ENCODE results near the gene AMPH. TPM values are rescaled to one million over a fixed set of nuclear protein-coding genes. Genes with fewer than 3 reads are reported as not detected.

Gene AMPH
- total RNA-seq, 6 experiments from 2014 or later, result 4.5 to 6.2 (median 5.8) TPM

DNA sequence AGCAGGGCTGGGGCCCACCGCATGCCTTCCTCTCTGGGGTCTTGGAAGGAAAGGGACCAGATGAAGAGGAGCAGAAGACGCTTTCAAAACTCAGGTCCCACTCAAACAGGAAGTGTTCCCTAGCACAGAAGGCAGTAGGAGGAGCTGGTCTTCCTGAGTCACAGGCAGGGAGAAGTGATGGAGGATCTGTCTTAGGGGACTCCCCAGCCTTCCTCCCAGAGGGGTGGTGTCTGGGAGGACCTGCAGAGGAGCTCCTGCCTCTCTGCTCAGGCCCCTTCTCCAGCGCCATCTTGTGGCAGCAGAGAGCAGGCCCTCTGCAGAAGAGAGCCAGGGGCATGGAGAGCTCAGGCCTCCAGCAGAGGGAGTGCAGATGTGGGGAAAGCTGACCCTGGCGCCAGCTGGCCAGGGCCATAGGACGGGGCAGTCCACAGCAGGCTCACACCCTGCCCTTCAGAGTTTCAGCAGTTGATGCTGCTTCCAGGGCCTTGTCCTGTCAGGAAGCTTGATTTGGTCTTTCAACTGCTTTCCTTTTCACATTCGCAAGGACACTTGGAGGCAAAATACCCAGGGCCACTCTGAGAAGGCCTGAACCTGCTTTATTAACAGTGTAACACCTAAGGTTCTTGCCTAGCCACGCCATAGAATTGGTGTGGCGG, 295.6 kb downstream of the AMPH start:
- H3K4me3 Mint-ChIP-seq, result peak overlapping the region; percentile 69; the same call in 1 of the 2 replicates

GRCh38 chr7:38335128-38335491, 296.1 kb downstream of the AMPH start:
- peak overlapping the region; percentile 55; the same call in 1 of the 2 replicates for H3K27ac Mint-ChIP-seq
- DNase-seq, result no peak
- peak overlapping the region; percentile 69; the same call in 1 of the 2 replicates for H3K4me3 Mint-ChIP-seq
- H3K9me3 Mint-ChIP-seq, result no peaks in the 10 kb centered on the region
- TF ChIP-seq, protein P1, sequence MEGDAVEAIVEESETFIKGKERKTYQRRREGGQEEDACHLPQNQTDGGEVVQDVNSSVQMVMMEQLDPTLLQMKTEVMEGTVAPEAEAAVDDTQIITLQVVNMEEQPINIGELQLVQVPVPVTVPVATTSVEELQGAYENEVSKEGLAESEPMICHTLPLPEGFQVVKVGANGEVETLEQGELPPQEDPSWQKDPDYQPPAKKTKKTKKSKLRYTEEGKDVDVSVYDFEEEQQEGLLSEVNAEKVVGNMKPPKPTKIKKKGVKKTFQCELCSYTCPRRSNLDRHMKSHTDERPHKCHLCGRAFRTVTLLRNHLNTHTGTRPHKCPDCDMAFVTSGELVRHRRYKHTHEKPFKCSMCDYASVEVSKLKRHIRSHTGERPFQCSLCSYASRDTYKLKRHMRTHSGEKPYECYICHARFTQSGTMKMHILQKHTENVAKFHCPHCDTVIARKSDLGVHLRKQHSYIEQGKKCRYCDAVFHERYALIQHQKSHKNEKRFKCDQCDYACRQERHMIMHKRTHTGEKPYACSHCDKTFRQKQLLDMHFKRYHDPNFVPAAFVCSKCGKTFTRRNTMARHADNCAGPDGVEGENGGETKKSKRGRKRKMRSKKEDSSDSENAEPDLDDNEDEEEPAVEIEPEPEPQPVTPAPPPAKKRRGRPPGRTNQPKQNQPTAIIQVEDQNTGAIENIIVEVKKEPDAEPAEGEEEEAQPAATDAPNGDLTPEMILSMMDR (IDR thresholded peaks at IDR 0.05), result no peak
- peaks cover 16% of the 10 kb centered on the region for H3K4me1 Mint-ChIP-seq (ENCODE audit: low read depth)
- H3K36me3 Mint-ChIP-seq (ENCODE audit: low read depth), result no peaks in the 10 kb centered on the region
- H3K27me3 Mint-ChIP-seq (ENCODE audit: insufficient read depth), result peaks cover 7% of the 10 kb centered on the region

More for the DNA sequence above, 295.6 kb downstream of the AMPH start:
- Mint-ChIP-seq H3K9me3 (no peaks in the 10 kb centered on the region), H3K27ac (peak overlapping the region; percentile 55; the same call in 1 of the 2 replicates), H3K27me3 (ENCODE audit: insufficient read depth) (peaks cover 7% of the 10 kb centered on the region), H3K4me1 (ENCODE audit: low read depth) (peaks cover 16% of the 10 kb centered on the region), H3K36me3 (ENCODE audit: low read depth) (no peaks in the 10 kb centered on the region)
- DNase-seq, result peak; percentile 86
- TF ChIP-seq, protein P1 (IDR thresholded peaks at IDR 0.05), result peak; percentile 96

GRCh38 chr7:38334163-38334562, 297.0 kb downstream of the AMPH start:
- peaks cover 16% of the 10 kb centered on the region for H3K4me1 Mint-ChIP-seq (ENCODE audit: low read depth)
- DNase-seq, result no peak
- peaks cover 8% of the 10 kb centered on the region for H3K27me3 Mint-ChIP-seq (ENCODE audit: insufficient read depth)
- H3K27ac Mint-ChIP-seq, result no peak overlapping the region
- H3K36me3 Mint-ChIP-seq (ENCODE audit: low read depth), result no peaks in the 10 kb centered on the region
- H3K9me3 Mint-ChIP-seq, result no peaks in the 10 kb centered on the region
- no peak overlapping the region for H3K4me3 Mint-ChIP-seq
- TF ChIP-seq, protein P1 (IDR thresholded peaks at IDR 0.05), result no peak

All from HFFc6 (cell line).